ENCODE data around the gene CPE. TPM values are rescaled to one million over a fixed set of nuclear protein-coding genes. Genes with fewer than 3 reads are reported as not detected.

Gene CPE
- total RNA-seq, 1 donor from 2014 or later: 43.6 TPM

DNA sequence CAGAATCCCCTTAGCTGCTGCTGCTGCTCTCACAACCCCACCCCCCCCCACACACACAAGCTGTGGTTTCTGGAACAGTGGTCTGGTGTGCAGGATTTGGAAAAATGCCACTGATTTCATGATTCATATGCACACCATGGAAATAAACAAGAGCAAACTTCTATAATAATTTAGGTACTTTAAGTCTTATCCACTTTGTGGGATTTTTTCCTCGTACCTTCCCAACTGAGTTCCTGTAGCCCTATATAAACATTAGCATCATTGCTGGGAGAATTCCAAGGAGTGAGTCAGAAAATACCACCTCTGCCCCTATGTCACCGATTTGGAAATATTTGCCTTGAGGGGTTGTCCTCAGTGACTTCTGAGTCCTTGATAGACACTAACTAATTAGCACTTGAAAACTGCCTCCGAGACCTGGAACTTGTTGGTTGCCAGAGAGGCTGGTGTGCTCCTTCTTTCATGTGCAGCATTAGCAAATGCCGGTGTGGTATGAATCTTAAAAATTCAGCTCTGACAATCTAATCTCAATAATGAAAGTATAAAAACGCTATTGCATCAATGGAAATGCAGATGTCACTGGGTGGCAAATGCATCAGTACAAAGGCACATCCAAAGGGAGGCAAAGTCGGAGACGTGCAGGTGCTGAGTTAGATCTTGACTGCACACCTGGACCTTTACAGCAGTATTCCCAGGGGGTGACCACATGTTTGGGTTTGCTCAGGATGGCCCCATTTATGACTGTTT, 61.8 kb downstream of the CPE start:
- TF ChIP-seq EZH2 (IDR thresholded peaks at IDR 0.05) (no peak), EZH2phosphoT487 (IDR thresholded peaks at IDR 0.05) (no peak)
- TF ChIP-seq, protein P1, sequence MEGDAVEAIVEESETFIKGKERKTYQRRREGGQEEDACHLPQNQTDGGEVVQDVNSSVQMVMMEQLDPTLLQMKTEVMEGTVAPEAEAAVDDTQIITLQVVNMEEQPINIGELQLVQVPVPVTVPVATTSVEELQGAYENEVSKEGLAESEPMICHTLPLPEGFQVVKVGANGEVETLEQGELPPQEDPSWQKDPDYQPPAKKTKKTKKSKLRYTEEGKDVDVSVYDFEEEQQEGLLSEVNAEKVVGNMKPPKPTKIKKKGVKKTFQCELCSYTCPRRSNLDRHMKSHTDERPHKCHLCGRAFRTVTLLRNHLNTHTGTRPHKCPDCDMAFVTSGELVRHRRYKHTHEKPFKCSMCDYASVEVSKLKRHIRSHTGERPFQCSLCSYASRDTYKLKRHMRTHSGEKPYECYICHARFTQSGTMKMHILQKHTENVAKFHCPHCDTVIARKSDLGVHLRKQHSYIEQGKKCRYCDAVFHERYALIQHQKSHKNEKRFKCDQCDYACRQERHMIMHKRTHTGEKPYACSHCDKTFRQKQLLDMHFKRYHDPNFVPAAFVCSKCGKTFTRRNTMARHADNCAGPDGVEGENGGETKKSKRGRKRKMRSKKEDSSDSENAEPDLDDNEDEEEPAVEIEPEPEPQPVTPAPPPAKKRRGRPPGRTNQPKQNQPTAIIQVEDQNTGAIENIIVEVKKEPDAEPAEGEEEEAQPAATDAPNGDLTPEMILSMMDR (IDR thresholded peaks at IDR 0.05): no peak
- Histone ChIP-seq H3K9ac (no peak overlapping the region), H4K20me1 (ENCODE audit: low read depth) (no peaks in the 10 kb centered on the region), H3K36me3 (no peaks in the 10 kb centered on the region), H3K4me3 (no peak overlapping the region), H3K4me2 (no peak overlapping the region), H3K4me1 (peaks cover 5% of the 10 kb centered on the region), H2AFZ (replicated peaks) (no peak overlapping the region), H3F3A (ENCODE audit: low read depth) (no peaks in the 10 kb centered on the region), H3K27ac (no peak overlapping the region), H3K9me3 (ENCODE audit: low read depth) (no peaks in the 10 kb centered on the region), H3K79me2 (ENCODE audit: low read depth) (no peaks in the 10 kb centered on the region), H3K27me3 (no peaks in the 10 kb centered on the region)
- H3K27ac Mint-ChIP-seq: peak overlapping the region; percentile 26
- H3K4me3 Mint-ChIP-seq: peak overlapping the region; percentile 5
- peaks cover 3% of the 10 kb centered on the region for H3K9me3 Mint-ChIP-seq
- H3K36me3 Mint-ChIP-seq: peaks cover 2% of the 10 kb centered on the region
- H3K27me3 Mint-ChIP-seq (ENCODE audit: insufficient read depth, low read depth): no peaks in the 10 kb centered on the region
- DNase-seq (ENCODE audit: low spot score): no peak
- H3K4me1 Mint-ChIP-seq: no peaks in the 10 kb centered on the region

DNA sequence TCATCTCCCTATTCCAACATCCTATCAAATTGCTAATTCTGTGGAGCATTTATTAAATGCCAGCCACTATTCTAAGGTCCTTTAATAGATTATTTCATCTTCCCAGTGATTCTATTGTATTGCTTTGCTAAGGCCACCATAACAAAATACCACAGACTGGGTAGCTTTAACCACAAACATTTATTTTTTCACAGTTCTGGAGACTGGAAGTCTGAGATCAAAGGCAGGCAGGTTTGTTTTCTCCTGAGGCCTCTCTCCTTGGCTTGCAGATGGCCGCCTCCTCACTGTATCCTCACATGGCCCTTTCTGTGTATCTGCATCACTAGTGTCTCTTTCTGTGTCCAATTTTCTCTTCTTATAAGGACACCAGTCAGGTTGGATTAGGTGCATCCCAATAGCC, 64.5 kb downstream of the CPE start:
- no peaks in the 10 kb centered on the region for H3K9me3 ChIP-seq (ENCODE audit: low read depth)
- H3K4me1 Mint-ChIP-seq: no peaks in the 10 kb centered on the region
- no peak overlapping the region for H3K4me3 ChIP-seq
- no peaks in the 10 kb centered on the region for H3K36me3 ChIP-seq
- no peak overlapping the region for H3K27ac Mint-ChIP-seq
- H4K20me1 ChIP-seq (ENCODE audit: low read depth): no peaks in the 10 kb centered on the region
- H3F3A ChIP-seq (ENCODE audit: low read depth): no peaks in the 10 kb centered on the region
- H3K27me3 Mint-ChIP-seq (ENCODE audit: insufficient read depth, low read depth): no peaks in the 10 kb centered on the region
- H3K36me3 Mint-ChIP-seq: peaks cover 2% of the 10 kb centered on the region
- H3K79me2 ChIP-seq (ENCODE audit: low read depth): no peaks in the 10 kb centered on the region
- H3K9me3 Mint-ChIP-seq: peaks cover 3% of the 10 kb centered on the region
- H3K4me1 ChIP-seq: no peaks in the 10 kb centered on the region
- H2AFZ ChIP-seq (replicated peaks): no peak overlapping the region
- TF ChIP-seq, protein P1 (IDR thresholded peaks at IDR 0.05): no peak
- TF ChIP-seq EZH2 (IDR thresholded peaks at IDR 0.05) (no peak), EZH2phosphoT487 (IDR thresholded peaks at IDR 0.05) (no peak)
- H3K27ac ChIP-seq: no peak overlapping the region
- no peak overlapping the region for H3K4me3 Mint-ChIP-seq
- H3K27me3 ChIP-seq: no peaks in the 10 kb centered on the region
- H3K4me2 ChIP-seq: no peak overlapping the region
- no peak for DNase-seq (ENCODE audit: low spot score)
- H3K9ac ChIP-seq: no peak overlapping the region

DNA sequence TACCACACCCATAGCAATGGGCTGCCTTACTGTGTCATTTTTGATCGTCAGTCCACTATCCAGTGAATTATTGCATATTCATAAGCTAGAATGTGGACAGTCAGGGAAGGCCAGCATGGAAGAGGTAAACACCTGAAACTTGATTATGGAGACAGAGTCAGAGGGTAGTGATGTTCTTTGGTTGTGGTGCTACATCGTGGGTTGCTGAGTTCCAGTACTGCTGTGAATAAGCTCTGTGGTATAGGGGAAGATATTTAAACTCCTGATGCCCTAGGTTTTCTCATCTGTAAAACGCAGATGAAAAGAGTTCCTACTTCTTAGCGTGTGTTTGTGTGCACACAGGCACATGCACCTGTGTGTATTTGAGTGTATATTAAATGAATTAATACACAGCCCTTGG, 69.9 kb downstream of the CPE start:
- H3K27ac ChIP-seq: no peak overlapping the region
- H3K36me3 ChIP-seq: no peaks in the 10 kb centered on the region
- no peaks in the 10 kb centered on the region for H4K20me1 ChIP-seq (ENCODE audit: low read depth)
- H3K4me2 ChIP-seq: no peak overlapping the region
- peaks cover 6% of the 10 kb centered on the region for H3K36me3 Mint-ChIP-seq
- H3K4me3 ChIP-seq: no peak overlapping the region
- H3K4me1 ChIP-seq: no peaks in the 10 kb centered on the region
- H3K27me3 ChIP-seq: no peaks in the 10 kb centered on the region
- no peaks in the 10 kb centered on the region for H3K9me3 ChIP-seq (ENCODE audit: low read depth)
- no peaks in the 10 kb centered on the region for H3F3A ChIP-seq (ENCODE audit: low read depth)
- peaks cover 3% of the 10 kb centered on the region for H3K9me3 Mint-ChIP-seq
- no peak for DNase-seq (ENCODE audit: low spot score)
- H3K79me2 ChIP-seq (ENCODE audit: low read depth): no peaks in the 10 kb centered on the region
- no peaks in the 10 kb centered on the region for H3K4me1 Mint-ChIP-seq
- no peak overlapping the region for H2AFZ ChIP-seq (replicated peaks)
- H3K27me3 Mint-ChIP-seq (ENCODE audit: insufficient read depth, low read depth): no peaks in the 10 kb centered on the region
- H3K4me3 Mint-ChIP-seq: no peak overlapping the region
- no peak overlapping the region for H3K9ac ChIP-seq
- TF ChIP-seq, protein P1 (IDR thresholded peaks at IDR 0.05): no peak
- TF ChIP-seq EZH2 (IDR thresholded peaks at IDR 0.05): no peak
- no peak for TF ChIP-seq EZH2phosphoT487 (IDR thresholded peaks at IDR 0.05)
- no peak overlapping the region for H3K27ac Mint-ChIP-seq
